LNCAP (cell line): ENCODE data around the gene ANKRD30A.

Experiments used
- CTCF ChIP-seq: fragments of 450-650 bp; IDR thresholded peaks from 2 replicates; pipeline ENCODE4 v1.5.1; 2017; ENCODE audit warnings: mild to moderate bottlenecking

ANKRD30A gene

GRCh38 chr10:37384923-37385322 is 259.5 kb downstream of the ANKRD30A start:
- TF ChIP-seq CTCF = no peak

GRCh38 chr10:37390926-37391325 is 265.5 kb downstream of the ANKRD30A start:
- TF ChIP-seq CTCF = no peak

- TF ChIP-seq CTCF = no peak
These were observed 275.8 kb downstream of the ANKRD30A start for GRCh38 chr10:37401225-37401624.

GRCh38 chr10:37403776-37404175 is 278.4 kb downstream of the ANKRD30A start:
- no peak for TF ChIP-seq CTCF
